AG04450 (cell line): ENCODE measurements around the gene OTOG. TPM values are rescaled to one million over a fixed set of nuclear protein-coding genes. Genes with fewer than 3 reads are reported as not detected.

ENCODE experiments used
- CTCF ChIA-PET: fragments of 300-600, 350-600 bp; formaldehyde crosslinking; extraction: SDS; loops from one replicate; lab custom pipeline; 2022; ENCODE audit warnings: antibody characterized with exemption, inconsistent platforms; lab: Charles Lee
- POLR2A ChIA-PET: fragments of 350-600 bp; formaldehyde crosslinking; extraction: SDS; loops from one replicate; lab custom pipeline; 2021; ENCODE audit warnings: antibody characterized with exemption, inconsistent platforms; lab: Yijun Ruan, JAX
- DNase-seq: peaks from one replicate; pipeline ENCODE4 v3.0.0-alpha.2; 2011; ENCODE audit warnings: low read depth, low spot score
- H3K27ac ChIP-seq: one replicate; pipeline ENCODE4 v1.5.1; 2012; ENCODE audit warnings: low read depth, low read length, control low read depth
- H3K27me3 ChIP-seq: one replicate; pipeline ENCODE4 v1.6.0; 2012; ENCODE audit warnings: low read length; ENCODE audit not compliant: control insufficient read depth, insufficient read depth
- H3K4me3 ChIP-seq: 2 replicates; pipeline ENCODE4 v1.5.1; 2011; ENCODE audit warnings: mild to moderate bottlenecking, low read depth, low read length, control low read depth
- H3K9me3 ChIP-seq: 2 replicates; pipeline ENCODE4 v1.5.1; 2012; ENCODE audit warnings: low read length; ENCODE audit not compliant: control insufficient read depth, insufficient read depth
- polyA minus RNA-seq: library from RNA; depleted of rRNA, polyadenylated mRNA; stranded (reverse); fragments of >200 nt; gene quantifications from 2 replicates; pipeline ENCODE4 v1.2.3, GENCODE V29; 2011; rRNA and poly(A)+ RNA removed
- polyA plus RNA-seq: library from polyadenylated mRNA; depleted of rRNA; stranded (reverse); fragments of >200 nt; gene quantifications from 2 replicates; pipeline ENCODE4 v1.2.3, GENCODE V29; 2011; rRNA removed
- TF ChIP-seq, protein P1 (sequence below): IDR thresholded peaks from 2 replicates; pipeline ENCODE4 v1.5.1; 2011; ENCODE audit warnings: low read depth, low read length, control low read depth, inconsistent platforms

OTOG gene, protein sequence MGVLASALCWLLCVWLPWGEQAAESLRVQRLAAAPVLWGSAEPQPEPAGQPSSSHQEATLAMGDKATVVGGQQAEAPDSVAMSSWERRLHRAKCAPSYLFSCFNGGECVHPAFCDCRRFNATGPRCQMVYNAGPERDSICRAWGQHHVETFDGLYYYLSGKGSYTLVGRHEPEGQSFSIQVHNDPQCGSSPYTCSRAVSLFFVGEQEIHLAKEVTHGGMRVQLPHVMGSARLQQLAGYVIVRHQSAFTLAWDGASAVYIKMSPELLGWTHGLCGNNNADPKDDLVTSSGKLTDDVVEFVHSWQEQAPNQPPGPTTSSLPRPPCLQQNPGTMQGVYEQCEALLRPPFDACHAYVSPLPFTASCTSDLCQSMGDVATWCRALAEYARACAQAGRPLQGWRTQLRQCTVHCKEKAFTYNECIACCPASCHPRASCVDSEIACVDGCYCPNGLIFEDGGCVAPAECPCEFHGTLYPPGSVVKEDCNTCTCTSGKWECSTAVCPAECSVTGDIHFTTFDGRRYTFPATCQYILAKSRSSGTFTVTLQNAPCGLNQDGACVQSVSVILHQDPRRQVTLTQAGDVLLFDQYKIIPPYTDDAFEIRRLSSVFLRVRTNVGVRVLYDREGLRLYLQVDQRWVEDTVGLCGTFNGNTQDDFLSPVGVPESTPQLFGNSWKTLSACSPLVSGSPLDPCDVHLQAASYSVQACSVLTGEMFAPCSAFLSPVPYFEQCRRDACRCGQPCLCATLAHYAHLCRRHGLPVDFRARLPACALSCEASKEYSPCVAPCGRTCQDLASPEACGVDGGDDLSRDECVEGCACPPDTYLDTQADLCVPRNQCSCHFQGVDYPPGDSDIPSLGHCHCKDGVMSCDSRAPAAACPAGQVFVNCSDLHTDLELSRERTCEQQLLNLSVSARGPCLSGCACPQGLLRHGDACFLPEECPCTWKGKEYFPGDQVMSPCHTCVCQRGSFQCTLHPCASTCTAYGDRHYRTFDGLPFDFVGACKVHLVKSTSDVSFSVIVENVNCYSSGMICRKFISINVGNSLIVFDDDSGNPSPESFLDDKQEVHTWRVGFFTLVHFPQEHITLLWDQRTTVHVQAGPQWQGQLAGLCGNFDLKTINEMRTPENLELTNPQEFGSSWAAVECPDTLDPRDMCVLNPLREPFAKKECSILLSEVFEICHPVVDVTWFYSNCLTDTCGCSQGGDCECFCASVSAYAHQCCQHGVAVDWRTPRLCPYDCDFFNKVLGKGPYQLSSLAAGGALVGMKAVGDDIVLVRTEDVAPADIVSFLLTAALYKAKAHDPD (N-terminal part only)
- polyA plus RNA-seq (not detected in 2 replicates), polyA minus RNA-seq (not detected in 2 replicates)

DNA sequence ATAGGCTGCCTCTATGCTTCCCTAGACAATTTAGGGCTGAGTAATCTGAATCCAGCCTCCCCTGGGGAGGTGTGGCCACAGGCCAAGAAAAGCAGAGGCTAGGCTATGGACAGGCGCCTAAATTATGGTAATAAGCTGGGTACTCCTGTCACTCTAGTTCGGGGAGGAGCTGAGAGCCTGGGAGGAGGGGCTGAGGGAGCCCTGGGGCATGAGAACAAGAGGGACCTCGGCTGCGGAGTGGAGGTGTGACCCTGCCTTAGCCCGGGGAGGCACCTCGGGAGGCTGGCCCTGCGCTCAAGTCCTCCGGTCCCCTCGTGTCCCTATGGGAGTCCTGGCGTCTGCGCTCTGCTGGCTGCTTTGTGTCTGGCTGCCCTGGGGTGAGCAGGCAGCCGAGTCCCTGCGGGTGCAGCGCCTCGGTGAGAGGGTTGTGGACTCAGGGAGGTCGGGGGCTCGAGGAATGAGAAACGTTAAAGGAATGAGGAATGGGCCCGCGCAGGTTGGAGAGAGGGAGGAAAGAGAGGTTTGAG is at the start of gene OTOG:
Gene OTOG, plus strand, starts transcription at position 209 of the 527 bp plus-strand sequence. Its CDS starts 114 bp downstream, at position 323.
- Histone ChIP-seq H3K27ac (no peak within 1 kb of the TSS), H3K9me3 (no peaks in the 10 kb centered on the region; the same call in 1 of the 2 replicates), H3K27me3 (peaks cover 15% of the 10 kb centered on the region), H3K4me3 (no peak within 1 kb of the TSS)
- ChIA-PET CTCF (no interaction called here), POLR2A (no interaction called here)
- TF ChIP-seq, protein P1, sequence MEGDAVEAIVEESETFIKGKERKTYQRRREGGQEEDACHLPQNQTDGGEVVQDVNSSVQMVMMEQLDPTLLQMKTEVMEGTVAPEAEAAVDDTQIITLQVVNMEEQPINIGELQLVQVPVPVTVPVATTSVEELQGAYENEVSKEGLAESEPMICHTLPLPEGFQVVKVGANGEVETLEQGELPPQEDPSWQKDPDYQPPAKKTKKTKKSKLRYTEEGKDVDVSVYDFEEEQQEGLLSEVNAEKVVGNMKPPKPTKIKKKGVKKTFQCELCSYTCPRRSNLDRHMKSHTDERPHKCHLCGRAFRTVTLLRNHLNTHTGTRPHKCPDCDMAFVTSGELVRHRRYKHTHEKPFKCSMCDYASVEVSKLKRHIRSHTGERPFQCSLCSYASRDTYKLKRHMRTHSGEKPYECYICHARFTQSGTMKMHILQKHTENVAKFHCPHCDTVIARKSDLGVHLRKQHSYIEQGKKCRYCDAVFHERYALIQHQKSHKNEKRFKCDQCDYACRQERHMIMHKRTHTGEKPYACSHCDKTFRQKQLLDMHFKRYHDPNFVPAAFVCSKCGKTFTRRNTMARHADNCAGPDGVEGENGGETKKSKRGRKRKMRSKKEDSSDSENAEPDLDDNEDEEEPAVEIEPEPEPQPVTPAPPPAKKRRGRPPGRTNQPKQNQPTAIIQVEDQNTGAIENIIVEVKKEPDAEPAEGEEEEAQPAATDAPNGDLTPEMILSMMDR, result no peak
- DNase-seq, result no peak

DNA sequence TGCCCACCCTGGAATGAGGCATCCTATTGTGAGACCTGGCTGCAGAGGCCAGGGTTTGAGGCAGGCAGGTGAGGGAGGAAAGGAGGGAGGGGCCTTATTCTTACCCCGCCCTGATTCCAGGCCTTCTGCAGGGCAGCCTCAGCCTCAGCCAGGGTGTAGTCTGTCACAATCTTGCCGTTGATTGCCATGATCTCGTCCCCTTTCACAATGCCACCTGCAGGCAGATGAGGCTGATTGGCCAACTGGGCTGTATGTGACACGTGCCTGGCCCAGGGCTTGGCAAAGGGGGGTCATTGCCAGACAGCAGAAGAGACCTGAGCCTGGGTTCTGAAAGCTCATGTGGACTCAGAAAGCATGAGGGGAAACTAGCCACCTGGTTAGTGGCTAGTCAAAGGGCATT is 49.0 kb upstream of the OTOG start:
- H3K27ac ChIP-seq, result no peak overlapping the region
- peaks cover 2% of the 10 kb centered on the region for H3K27me3 ChIP-seq
- CTCF ChIA-PET, result interaction anchor here (1.9 kb wide), 1 partner anchor 115 kb away, joined by 11 read pairs; no protein-coding TSS in a partner anchor
- POLR2A ChIA-PET, result no interaction called here
- no peak overlapping the region for H3K4me3 ChIP-seq
- no peak for DNase-seq
- H3K9me3 ChIP-seq, result no peaks in the 10 kb centered on the region
- TF ChIP-seq, protein P1, result no peak

DNA sequence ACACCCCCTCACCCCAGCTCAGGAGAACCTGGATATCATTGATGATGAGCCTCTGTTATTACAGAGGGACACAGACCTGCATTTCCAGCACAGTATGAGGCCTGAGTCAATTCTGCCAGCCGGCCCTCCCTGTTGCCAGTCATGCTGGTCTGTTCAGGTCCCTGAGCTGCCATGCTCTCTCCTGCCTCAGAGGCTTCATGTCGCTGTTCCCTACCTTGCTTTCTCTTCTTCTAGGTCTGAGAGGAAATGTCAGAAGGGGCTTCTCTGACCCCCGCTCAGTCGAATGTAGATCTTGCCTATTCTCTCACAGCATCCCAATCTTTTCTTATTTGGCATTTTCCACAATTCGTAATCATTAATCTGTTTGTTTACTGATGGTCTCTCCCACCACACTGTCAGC is 48.6 kb upstream of the OTOG start:
- Histone ChIP-seq H3K27ac (no peak overlapping the region), H3K4me3 (no peak overlapping the region), H3K27me3 (peaks cover 2% of the 10 kb centered on the region), H3K9me3 (no peaks in the 10 kb centered on the region)
- ChIA-PET CTCF (interaction anchor here (0.9 to 1.9 kb wide), 3 partner anchors 10 to 144 kb away, joined by 3 to 11 read pairs (median 4); no protein-coding TSS in a partner anchor), POLR2A (no interaction called here)
- DNase-seq, result no peak
- TF ChIP-seq, protein P1, result peak; percentile 33; the same call in 1 of the 2 replicates

DNA sequence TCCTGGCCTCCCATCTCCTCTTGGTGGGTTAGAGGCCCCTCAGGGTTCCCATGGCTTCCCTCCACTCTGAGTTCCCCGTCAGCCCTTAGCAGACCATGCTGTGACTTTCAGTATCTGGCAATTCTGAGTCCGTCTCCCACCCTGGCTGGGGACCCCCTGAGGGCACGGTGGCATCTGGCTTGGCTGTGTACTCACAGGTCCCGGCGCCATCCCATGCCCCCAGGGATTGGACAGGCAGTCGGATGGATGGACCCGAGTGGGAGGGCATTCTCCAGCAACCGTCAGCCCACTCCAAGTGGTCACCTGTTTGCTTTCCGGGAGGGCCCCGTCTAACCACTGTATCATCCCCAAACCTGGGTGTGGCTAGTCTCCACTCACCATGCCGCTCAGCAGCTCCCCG is 46.4 kb upstream of the OTOG start:
- Histone ChIP-seq H3K27me3 (peaks cover 2% of the 10 kb centered on the region), H3K4me3 (no peak overlapping the region), H3K27ac (no peak overlapping the region), H3K9me3 (no peaks in the 10 kb centered on the region)
- no peak for DNase-seq
- TF ChIP-seq, protein P1, result no peak
- ChIA-PET CTCF (interaction anchor here (1.2 kb wide), 1 partner anchor 146 kb away, joined by 3 read pairs; no protein-coding TSS in a partner anchor), POLR2A (no interaction called here)
